Testis (tissue), 3 donors: ENCODE results near the gene NUBP2. TPM values are rescaled to one million over a fixed set of nuclear protein-coding genes. Genes with fewer than 3 reads are reported as not detected.

ENCODE experiments used
- DNase-seq: peaks from one replicate; pipeline ENCODE4 v3.0.0-alpha.2; 2019
- H3K27ac ChIP-seq, 2 donors: fragments of 200-600 bp; sonication (generic); one replicate each; pipeline ENCODE4 v1.5.1; 2019
- H3K27me3 ChIP-seq: fragments of 200-600 bp; sonication (generic); one replicate; pipeline ENCODE4 v1.5.1; 2019
- H3K36me3 ChIP-seq: fragments of 200-600 bp; sonication (generic); one replicate; pipeline ENCODE4 v1.5.1; 2017; ENCODE audit warnings: low read depth; ENCODE audit errors: missing control alignments
- H3K4me1 ChIP-seq: fragments of 200-600 bp; sonication (generic); one replicate; pipeline ENCODE4 v1.5.1; 2019
- H3K4me3 ChIP-seq, 2 donors: fragments of 200-600 bp; sonication (generic); one replicate each; pipeline ENCODE4 v1.5.1; 2017 to 2019
- H3K9me3 ChIP-seq: fragments of 200-600 bp; sonication (generic); one replicate; pipeline ENCODE4 v1.5.1; 2017
- POLR2A ChIP-seq: fragments of 450-650 bp; IDR thresholded peaks from one replicate; pipeline ENCODE4 v1.6.1; 2017; ENCODE audit warnings: antibody characterized with exemption, mild to moderate bottlenecking, moderate library complexity
- whole genome bisulfite sequencing, 2 donors: methylation state at CpG; one replicate each; pipeline ENCODE4 v1.1.5; 2018; 5-methylcytosine and 5-hydroxymethylcytosine counted together
- intact Hi-C: fragments of 100-400 bp; cut with DNase I; formaldehyde crosslinking; loops from one replicate; pipeline ENCODE4 v1.15.1; 2023; ENCODE audit warnings: low total_unique reads
- polyA plus RNA-seq: library from polyadenylated mRNA; stranded (reverse); fragments of 350-450 nt; fragmentation: Illumina TruSeq; extraction: RNeasy Lipid Tissue Mini Kit (QIAGEN cat#74804); gene quantifications from one replicate; pipeline ENCODE4 v1.2.3, GENCODE V29; 2014; ENCODE audit warnings: low read depth, low replicate concordance; ENCODE audit not compliant: insufficient read depth
- total RNA-seq, 2 donors: library from RNA; depleted of rRNA; stranded (reverse); fragments of >200 nt; gene quantifications; one replicate each; pipeline ENCODE4 v1.2.3, GENCODE V29; 2016
- TF ChIP-seq, protein P1 (sequence below), 3 experiments: fragments of 450-650 bp in 2 of 3; fragments of 200-600 bp in 1 of 3; sonication (generic) in 1 of 3; IDR thresholded peaks; one replicate each; pipeline ENCODE4 v1.5.1; 2016 to 2019; ENCODE audit warnings: antibody characterized with exemption in 3 of 3, mild to moderate bottlenecking in 2 of 3, moderate library complexity in 1 of 3

The NUBP2 gene
- total and polyA plus RNA-seq, 3 donors from 2014 or later: 49.8 to 90.8 (median 81.5) TPM

DNA sequence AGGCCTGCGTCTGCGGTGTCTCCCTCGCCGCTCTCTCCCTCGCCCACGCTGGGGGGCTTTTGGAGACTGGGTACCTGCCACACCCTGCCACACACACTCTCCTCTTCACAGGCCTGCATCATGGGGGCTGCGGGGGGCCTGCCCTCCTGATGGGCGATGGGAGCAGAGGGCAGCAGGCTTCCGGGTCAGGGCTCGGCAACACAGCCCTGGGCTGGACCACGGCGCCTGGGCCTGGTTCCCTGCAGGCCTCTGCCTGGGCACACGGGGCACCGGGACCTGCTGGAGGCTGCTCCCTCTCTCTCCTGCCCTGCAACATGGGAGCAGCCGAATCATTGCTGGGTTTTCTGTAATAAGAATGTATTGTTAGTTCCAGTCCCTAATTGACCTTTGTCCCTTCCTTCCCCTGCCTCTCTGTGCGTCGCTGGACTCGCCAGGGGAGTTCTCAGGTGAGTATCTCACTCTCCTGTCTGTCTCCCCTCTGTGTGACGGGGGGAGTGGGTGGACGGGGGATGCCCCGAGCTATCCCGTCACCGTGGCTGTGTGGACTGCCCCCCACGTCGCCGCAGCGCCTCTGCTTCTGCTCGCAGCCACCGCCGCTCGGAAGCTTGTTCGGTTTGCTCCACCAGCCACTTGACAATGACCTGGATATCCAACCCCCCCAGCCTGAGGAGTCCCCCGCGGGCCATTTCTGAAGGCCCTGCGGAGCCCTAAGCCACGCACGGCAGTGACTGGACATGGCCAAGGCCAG lies 24.9 kb upstream of the NUBP2 start:
- Histone ChIP-seq H3K9me3 (no peaks in the 10 kb centered on the region), H3K4me3 (no peak overlapping the region), H3K27ac (no peak overlapping the region), H3K27me3 (no peaks in the 10 kb centered on the region), H3K4me1 (no peaks in the 10 kb centered on the region), H3K36me3 (no peaks in the 10 kb centered on the region)
- WGBS, 2 donors: 94 to 96% methylated on average over 21 to 37 of the region's 37 CpGs
- TF ChIP-seq POLR2A: no peak
- TF ChIP-seq, protein P1, sequence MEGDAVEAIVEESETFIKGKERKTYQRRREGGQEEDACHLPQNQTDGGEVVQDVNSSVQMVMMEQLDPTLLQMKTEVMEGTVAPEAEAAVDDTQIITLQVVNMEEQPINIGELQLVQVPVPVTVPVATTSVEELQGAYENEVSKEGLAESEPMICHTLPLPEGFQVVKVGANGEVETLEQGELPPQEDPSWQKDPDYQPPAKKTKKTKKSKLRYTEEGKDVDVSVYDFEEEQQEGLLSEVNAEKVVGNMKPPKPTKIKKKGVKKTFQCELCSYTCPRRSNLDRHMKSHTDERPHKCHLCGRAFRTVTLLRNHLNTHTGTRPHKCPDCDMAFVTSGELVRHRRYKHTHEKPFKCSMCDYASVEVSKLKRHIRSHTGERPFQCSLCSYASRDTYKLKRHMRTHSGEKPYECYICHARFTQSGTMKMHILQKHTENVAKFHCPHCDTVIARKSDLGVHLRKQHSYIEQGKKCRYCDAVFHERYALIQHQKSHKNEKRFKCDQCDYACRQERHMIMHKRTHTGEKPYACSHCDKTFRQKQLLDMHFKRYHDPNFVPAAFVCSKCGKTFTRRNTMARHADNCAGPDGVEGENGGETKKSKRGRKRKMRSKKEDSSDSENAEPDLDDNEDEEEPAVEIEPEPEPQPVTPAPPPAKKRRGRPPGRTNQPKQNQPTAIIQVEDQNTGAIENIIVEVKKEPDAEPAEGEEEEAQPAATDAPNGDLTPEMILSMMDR (IDR thresholded peaks at IDR 0.05): no peak
- intact Hi-C loops: no loop called here
- no peak for DNase-seq

- WGBS, 2 donors: 89 to 92% methylated on average over 17 to 18 of the region's 18 CpGs
- intact Hi-C loops: no loop called here
- Histone ChIP-seq H3K4me3 (no peak overlapping the region), H3K36me3 (no peaks in the 10 kb centered on the region), H3K9me3 (no peaks in the 10 kb centered on the region), H3K27me3 (no peaks in the 10 kb centered on the region), H3K4me1 (no peaks in the 10 kb centered on the region), H3K27ac (no peak overlapping the region)
- TF ChIP-seq POLR2A: no peak
- TF ChIP-seq, protein P1 (IDR thresholded peaks at IDR 0.05): no peak
- no peak for DNase-seq
These were observed 23.8 kb upstream of the NUBP2 start for GRCh38 chr16:1758923-1759322.

GRCh38 chr16:1759511-1759910 lies 23.2 kb upstream of the NUBP2 start:
- intact Hi-C loops: no loop called here
- 90 to 95% methylated on average over 7 to 21 of the region's 21 CpGs for WGBS, 2 donors
- Histone ChIP-seq H3K4me3 (no peak overlapping the region), H3K9me3 (no peaks in the 10 kb centered on the region), H3K4me1 (no peaks in the 10 kb centered on the region), H3K27ac (no peak overlapping the region), H3K36me3 (no peaks in the 10 kb centered on the region), H3K27me3 (no peaks in the 10 kb centered on the region)
- no peak for TF ChIP-seq POLR2A
- TF ChIP-seq, protein P1 (IDR thresholded peaks at IDR 0.05): no peak
- DNase-seq: no peak

GRCh38 chr16:1760911-1761310 lies 21.8 kb upstream of the NUBP2 start:
- TF ChIP-seq, protein P1 (IDR thresholded peaks at IDR 0.05): no peak
- no peak for TF ChIP-seq POLR2A
- 92 to 98% methylated on average over 12 to 15 of the region's 15 CpGs for WGBS, 2 donors
- Histone ChIP-seq H3K36me3 (no peaks in the 10 kb centered on the region), H3K27me3 (no peaks in the 10 kb centered on the region), H3K27ac (no peak overlapping the region), H3K4me1 (no peaks in the 10 kb centered on the region), H3K9me3 (no peaks in the 10 kb centered on the region), H3K4me3 (no peak overlapping the region)
- no peak for DNase-seq
- intact Hi-C loops: no loop called here

DNA sequence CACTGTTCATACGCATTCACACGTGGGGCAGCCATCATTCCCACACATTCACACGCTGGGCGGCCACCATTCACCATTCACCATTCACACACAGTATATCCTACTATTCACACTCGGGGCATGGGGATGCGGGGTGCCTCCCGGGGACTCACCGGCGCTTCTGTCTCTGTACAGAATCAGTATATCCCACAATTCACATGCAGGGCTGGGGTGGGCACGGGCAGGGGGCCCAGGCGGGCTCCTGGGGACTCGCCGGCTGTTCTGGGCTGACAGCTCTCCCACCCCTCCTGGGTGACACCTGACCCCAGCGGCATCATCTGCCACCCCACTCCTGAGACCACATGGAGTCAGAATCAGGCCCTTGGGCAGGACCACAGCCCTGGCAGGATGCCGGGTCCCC lies 21.0 kb upstream of the NUBP2 start:
- 93 to 94% methylated on average over 15 of the region's 15 CpGs for WGBS, 2 donors
- no peak for DNase-seq
- no peaks in the 10 kb centered on the region for H3K4me1 ChIP-seq
- no peaks in the 10 kb centered on the region for H3K36me3 ChIP-seq
- TF ChIP-seq, protein P1 (IDR thresholded peaks at IDR 0.05): no peak
- no peak for TF ChIP-seq POLR2A
- no peak overlapping the region for H3K27ac ChIP-seq
- H3K27me3 ChIP-seq: no peaks in the 10 kb centered on the region
- H3K4me3 ChIP-seq: no peak overlapping the region
- intact Hi-C loops: no loop called here
- no peaks in the 10 kb centered on the region for H3K9me3 ChIP-seq
